Measurements from ENCODE around the gene ARHGEF12. TPM values are rescaled to one million over a fixed set of nuclear protein-coding genes. Genes with fewer than 3 reads are reported as not detected.

Gene ARHGEF12
- total RNA-seq, 2 donors from 2014 or later, result 27.1 to 38.2 TPM

- DNase-seq (ENCODE audit: low spot score), result no peak
- no peak overlapping the region for H3K27ac Mint-ChIP-seq
- ATAC-seq, result no peak
- no peaks in the 10 kb centered on the region for H3K36me3 Mint-ChIP-seq
- H3K4me1 Mint-ChIP-seq (ENCODE audit: low read depth in 2 of 2), result no peaks in the 10 kb centered on the region
- no peak overlapping the region for H3K4me3 Mint-ChIP-seq
- H3K27me3 Mint-ChIP-seq, result no peaks in the 10 kb centered on the region
- H3K9me3 Mint-ChIP-seq, result no peaks in the 10 kb centered on the region
Observed at GRCh38 chr11:120522736-120523135, 186.5 kb downstream of the ARHGEF12 start.

DNA sequence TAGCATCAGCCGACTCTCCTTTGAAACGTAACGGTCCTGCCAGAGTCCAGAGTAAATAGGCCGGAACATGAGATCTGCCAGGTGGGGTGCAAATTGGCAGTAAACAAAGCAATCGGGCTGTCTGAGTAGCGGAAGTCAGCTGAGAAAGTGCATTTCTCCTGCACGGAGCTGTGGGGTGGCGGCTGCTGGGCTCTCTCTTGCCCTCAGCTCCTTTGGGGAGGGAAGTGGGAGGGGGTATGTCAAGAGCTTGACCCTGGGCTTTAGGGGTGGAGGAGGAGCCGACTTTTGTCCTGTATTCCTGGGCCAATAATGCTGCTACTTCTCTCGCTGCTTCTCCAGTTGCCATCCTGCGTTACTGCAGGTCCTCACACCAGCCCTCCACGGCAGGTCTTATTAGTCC lies 187.0 kb downstream of the ARHGEF12 start:
- no peaks in the 10 kb centered on the region for H3K27me3 Mint-ChIP-seq
- ATAC-seq (no peak), DNase-seq (ENCODE audit: low spot score) (no peak)
- no peak overlapping the region for H3K27ac Mint-ChIP-seq
- no peaks in the 10 kb centered on the region for H3K9me3 Mint-ChIP-seq
- no peaks in the 10 kb centered on the region for H3K36me3 Mint-ChIP-seq
- H3K4me3 Mint-ChIP-seq, result no peak overlapping the region
- H3K4me1 Mint-ChIP-seq (ENCODE audit: low read depth in 2 of 2), result no peaks in the 10 kb centered on the region

- Mint-ChIP-seq H3K27me3 (peaks cover 0 to under 1% of the 10 kb centered on the region in 2 donors), H3K4me3 (no peak overlapping the region), H3K27ac (no peak overlapping the region), H3K36me3 (no peaks in the 10 kb centered on the region), H3K9me3 (no peaks in the 10 kb centered on the region), H3K4me1 (ENCODE audit: low read depth in 2 of 2) (no peaks in the 10 kb centered on the region)
- no peak for ATAC-seq
- no peak for DNase-seq (ENCODE audit: low spot score)
Observed at GRCh38 chr11:120524536-120525085, 188.4 kb downstream of the ARHGEF12 start.

- H3K9me3 Mint-ChIP-seq, result no peaks in the 10 kb centered on the region
- ATAC-seq (no peak), DNase-seq (ENCODE audit: low spot score) (no peak)
- H3K27me3 Mint-ChIP-seq, result peaks cover 0 to 2% of the 10 kb centered on the region in 2 donors
- H3K4me3 Mint-ChIP-seq, result no peak overlapping the region
- H3K36me3 Mint-ChIP-seq, result no peaks in the 10 kb centered on the region
- H3K27ac Mint-ChIP-seq, result no peak overlapping the region
- no peaks in the 10 kb centered on the region for H3K4me1 Mint-ChIP-seq (ENCODE audit: low read depth in 2 of 2)
Observed at GRCh38 chr11:120525261-120526171, 189.3 kb downstream of the ARHGEF12 start.

GRCh38 chr11:120526241-120526640 lies 190.0 kb downstream of the ARHGEF12 start:
- no peak overlapping the region for H3K27ac Mint-ChIP-seq
- ATAC-seq, result no peak
- H3K27me3 Mint-ChIP-seq, result peaks cover 0 to 2% of the 10 kb centered on the region in 2 donors
- H3K9me3 Mint-ChIP-seq, result no peaks in the 10 kb centered on the region
- H3K4me1 Mint-ChIP-seq (ENCODE audit: low read depth in 2 of 2), result no peaks in the 10 kb centered on the region
- H3K36me3 Mint-ChIP-seq, result no peaks in the 10 kb centered on the region
- no peak overlapping the region for H3K4me3 Mint-ChIP-seq
- no peak for DNase-seq (ENCODE audit: low spot score)

GRCh38 chr11:120527111-120527761 lies 191.0 kb downstream of the ARHGEF12 start:
- Mint-ChIP-seq H3K4me3 (no peak overlapping the region), H3K27me3 (peaks cover 0 to 2% of the 10 kb centered on the region in 2 donors), H3K9me3 (no peaks in the 10 kb centered on the region), H3K36me3 (no peaks in the 10 kb centered on the region), H3K4me1 (ENCODE audit: low read depth in 2 of 2) (no peaks in the 10 kb centered on the region), H3K27ac (no peak overlapping the region)
- ATAC-seq (no peak), DNase-seq (ENCODE audit: low spot score) (no peak)

DNA sequence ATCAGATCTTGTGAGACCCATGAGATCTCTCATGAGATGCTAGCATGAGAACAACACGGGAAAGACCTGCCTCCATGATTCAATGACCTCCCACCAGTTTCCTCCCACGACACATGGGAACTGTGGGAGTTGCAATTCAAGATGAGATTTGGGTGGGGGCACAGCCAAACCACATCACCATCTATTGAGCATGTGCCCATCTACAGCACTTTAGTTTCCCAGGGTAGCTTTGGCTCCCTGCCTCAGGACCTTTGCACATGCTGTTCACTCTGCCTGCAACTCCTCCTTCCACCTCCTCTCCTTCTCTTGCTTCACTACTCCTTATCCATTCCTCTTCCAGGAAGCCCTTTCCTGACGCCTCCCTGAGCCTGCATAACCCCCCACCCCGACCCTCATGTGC lies 192.5 kb downstream of the ARHGEF12 start:
- Mint-ChIP-seq H3K36me3 (no peaks in the 10 kb centered on the region), H3K27ac (no peak overlapping the region), H3K9me3 (no peaks in the 10 kb centered on the region), H3K4me1 (ENCODE audit: low read depth in 2 of 2) (no peaks in the 10 kb centered on the region), H3K27me3 (peaks cover 0 to 4% of the 10 kb centered on the region in 2 donors), H3K4me3 (no peak overlapping the region)
- DNase-seq (ENCODE audit: low spot score) (no peak), ATAC-seq (no peak)

GRCh38 chr11:120529214-120529613 lies 193.0 kb downstream of the ARHGEF12 start:
- Mint-ChIP-seq H3K27ac (no peak overlapping the region), H3K9me3 (no peaks in the 10 kb centered on the region), H3K36me3 (no peaks in the 10 kb centered on the region), H3K4me3 (no peak overlapping the region), H3K27me3 (peaks cover 0 to 6% of the 10 kb centered on the region in 2 donors), H3K4me1 (ENCODE audit: low read depth in 2 of 2) (no peaks in the 10 kb centered on the region)
- DNase-seq (ENCODE audit: low spot score), result no peak
- no peak for ATAC-seq

DNA sequence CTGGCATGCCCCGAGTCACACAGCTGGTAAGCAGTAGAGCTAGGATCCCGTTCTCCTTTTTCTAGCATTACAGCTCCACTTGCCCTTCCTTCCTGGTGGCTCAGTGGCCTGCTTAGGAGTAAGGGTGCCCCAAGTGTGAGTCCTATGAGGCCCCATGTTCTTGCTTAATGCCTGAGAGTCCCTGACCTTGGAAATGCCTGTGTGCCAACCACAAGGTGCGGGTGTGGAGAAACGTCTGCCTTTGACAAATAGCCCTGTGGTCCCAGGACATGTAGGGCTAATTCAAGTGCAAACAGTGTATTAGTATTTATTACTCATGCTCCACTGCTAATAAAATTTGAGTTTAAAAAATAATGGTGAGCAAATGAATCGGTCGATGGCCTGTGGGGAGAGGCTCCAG lies 193.7 kb downstream of the ARHGEF12 start:
- ATAC-seq, result no peak
- no peak for DNase-seq (ENCODE audit: low spot score)
- Mint-ChIP-seq H3K27me3 (peaks cover 0 to 6% of the 10 kb centered on the region in 2 donors), H3K4me3 (no peak overlapping the region), H3K4me1 (ENCODE audit: low read depth in 2 of 2) (no peaks in the 10 kb centered on the region), H3K27ac (no peak overlapping the region), H3K9me3 (no peaks in the 10 kb centered on the region), H3K36me3 (no peaks in the 10 kb centered on the region)

DNA sequence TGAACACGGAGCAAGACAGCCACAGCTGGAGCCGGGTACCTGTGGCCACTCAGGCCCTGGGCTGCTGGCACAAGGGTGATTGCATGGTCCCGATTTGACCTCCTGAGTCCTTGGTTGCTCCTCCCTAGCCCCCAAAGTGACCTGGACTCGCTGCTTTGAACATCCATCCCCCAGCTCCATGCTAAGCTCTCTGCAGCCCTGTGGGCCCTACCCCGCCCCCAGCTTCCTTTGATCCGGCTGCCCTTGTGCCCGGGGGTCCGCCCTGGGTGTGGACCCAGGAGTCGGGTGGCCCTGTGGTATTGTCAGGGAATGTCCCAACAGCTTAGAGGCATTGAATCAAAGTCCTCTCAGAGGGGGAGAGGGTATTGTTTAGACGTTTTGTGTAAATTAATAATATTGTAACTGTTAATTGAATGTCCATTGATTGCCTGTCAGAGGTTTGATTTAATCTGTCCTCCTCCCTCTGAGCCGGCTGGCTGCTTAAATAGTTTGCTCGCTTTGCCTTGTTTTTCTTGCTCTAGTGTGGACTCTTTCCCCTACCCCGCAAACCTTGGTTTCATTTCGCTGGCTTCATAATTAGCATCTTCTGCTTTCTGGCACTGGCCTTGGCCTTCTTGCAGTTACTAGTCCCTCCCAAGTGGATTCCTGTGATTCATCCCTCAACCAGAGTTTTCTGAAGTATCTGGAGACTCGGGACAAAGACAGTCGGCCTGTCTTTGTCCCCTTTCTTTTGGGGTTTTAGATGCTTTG lies 196.0 kb downstream of the ARHGEF12 start:
- DNase-seq (ENCODE audit: low spot score), result no peak
- H3K4me1 Mint-ChIP-seq (ENCODE audit: low read depth in 2 of 2), result no peaks in the 10 kb centered on the region
- H3K27me3 Mint-ChIP-seq, result peaks cover 0 to 6% of the 10 kb centered on the region in 2 donors

GRCh38 chr11:120532832-120533196 lies 196.6 kb downstream of the ARHGEF12 start:
- Mint-ChIP-seq H3K4me1 (ENCODE audit: low read depth in 2 of 2) (no peaks in the 10 kb centered on the region), H3K27me3 (peaks cover 0 to 6% of the 10 kb centered on the region in 2 donors), H3K27ac (no peak overlapping the region), H3K36me3 (no peaks in the 10 kb centered on the region), H3K4me3 (no peak overlapping the region), H3K9me3 (no peaks in the 10 kb centered on the region)
- no peak for ATAC-seq
- no peak for DNase-seq (ENCODE audit: low spot score)

More for the DNA sequence above, 196.0 kb downstream of the ARHGEF12 start:
- no peak for ATAC-seq
- Mint-ChIP-seq H3K4me3 (no peak overlapping the region), H3K36me3 (no peaks in the 10 kb centered on the region), H3K9me3 (no peaks in the 10 kb centered on the region), H3K27ac (no peak overlapping the region)

DNA sequence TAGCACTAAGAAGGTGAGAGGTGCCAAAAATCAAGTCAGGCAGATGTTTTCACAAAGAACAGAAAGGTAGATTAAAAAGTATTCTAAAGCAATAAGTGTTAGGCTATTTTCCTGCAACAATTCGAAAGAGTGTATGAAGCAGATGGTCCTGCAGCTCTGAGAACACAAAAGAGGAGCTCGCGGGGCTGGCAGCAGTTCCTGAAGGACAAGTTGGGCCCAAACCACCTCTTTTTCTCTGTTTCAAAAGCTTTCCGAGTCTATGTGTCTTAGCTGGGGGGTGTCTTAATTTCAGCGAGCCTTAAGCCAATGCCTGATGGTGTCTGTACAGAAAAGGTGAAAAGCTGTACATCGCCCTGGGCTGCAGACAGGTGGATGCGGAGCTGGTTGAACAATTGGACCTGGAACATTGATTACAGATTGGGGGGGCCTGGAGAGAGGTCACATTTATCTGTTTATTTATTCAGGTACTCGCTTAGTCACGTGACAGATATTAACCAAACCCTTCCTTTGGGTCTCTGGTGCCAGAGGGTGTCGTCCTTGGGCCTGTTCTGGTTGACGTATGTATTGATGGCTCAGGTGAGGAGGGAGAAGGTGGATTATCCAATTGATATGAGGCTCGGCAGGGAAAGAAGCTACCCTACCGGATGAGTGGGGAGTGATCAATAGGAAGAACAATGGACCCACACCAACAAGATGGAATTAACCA lies 200.0 kb downstream of the ARHGEF12 start:
- Mint-ChIP-seq H3K36me3 (no peaks in the 10 kb centered on the region), H3K27ac (no peak overlapping the region), H3K4me3 (no peak overlapping the region), H3K27me3 (peaks cover 0 to 4% of the 10 kb centered on the region in 2 donors), H3K4me1 (ENCODE audit: low read depth in 2 of 2) (peaks cover 0 to 6% of the 10 kb centered on the region in 2 donors), H3K9me3 (no peaks in the 10 kb centered on the region)
- ATAC-seq (no peak), DNase-seq (ENCODE audit: low spot score) (no peak)

- H3K36me3 Mint-ChIP-seq, result no peaks in the 10 kb centered on the region
- H3K27ac Mint-ChIP-seq, result no peak overlapping the region
- H3K4me1 Mint-ChIP-seq (ENCODE audit: low read depth in 2 of 2), result peaks cover 0 to 6% of the 10 kb centered on the region in 2 donors
- ATAC-seq, result no peak
- no peaks in the 10 kb centered on the region for H3K9me3 Mint-ChIP-seq
- no peak for DNase-seq (ENCODE audit: low spot score)
- peaks cover 0 to 4% of the 10 kb centered on the region in 2 donors for H3K27me3 Mint-ChIP-seq
- no peak overlapping the region for H3K4me3 Mint-ChIP-seq
Observed at GRCh38 chr11:120536797-120537169, 200.6 kb downstream of the ARHGEF12 start.

Measured in natural killer cell treated with Interleukin-12 subunit alpha and Interleukin-12 subunit beta and Interleukin-15 and Interleukin-18, amount 100 ng/mL, for 72 hours (primary cell).